HL-60 (cell line): ENCODE results near the gene SOCS7.

ENCODE experiments used
- DNase-seq, 2 experiments: peaks; one replicate each; pipeline ENCODE4 v3.0.0-alpha.2; 2010 to 2020; ENCODE audit warnings: low read depth in 1 of 2, low spot score in 1 of 2
- H3K27ac ChIP-seq: fragments of 250-450 bp; sonication (Bioruptor Pico); replicated peaks from 2 replicates; pipeline ENCODE4 v1.5.1; 2020; ENCODE audit warnings: mild to moderate bottlenecking, moderate library complexity
- H3K27me3 ChIP-seq: fragments of 250-450 bp; sonication (Bioruptor Pico); 2 replicates; pipeline ENCODE4 v1.5.1; 2021; ENCODE audit warnings: mild to moderate bottlenecking, moderate library complexity; ENCODE audit not compliant: insufficient read depth, poor library complexity, severe bottlenecking
- H3K4me3 ChIP-seq: replicated peaks from 2 replicates; pipeline ENCODE4 v1.5.1; 2011; ENCODE audit warnings: mild to moderate bottlenecking, control low read depth, low read length; ENCODE audit not compliant: insufficient read depth
- GABPA ChIP-seq: IDR thresholded peaks from 2 replicates; pipeline ENCODE4 v1.6.1; 2012; ENCODE audit warnings: low read depth
- POLR2AphosphoS5 ChIP-seq: IDR thresholded peaks from 2 replicates; pipeline ENCODE4 v1.6.1; 2012; ENCODE audit warnings: low read depth
- SPI1 ChIP-seq: IDR thresholded peaks from 2 replicates; pipeline ENCODE4 v1.6.1; 2012; ENCODE audit warnings: low read depth, mild to moderate bottlenecking, borderline replicate concordance
- TF ChIP-seq, protein P1 (sequence below): IDR thresholded peaks from 2 replicates; pipeline ENCODE4 v1.6.1; 2012; ENCODE audit warnings: low read depth; ENCODE audit not compliant: insufficient replicate concordance
- TF ChIP-seq, protein P2 (sequence below): IDR thresholded peaks from one replicate; pipeline ENCODE4 v1.5.1; 2011; ENCODE audit warnings: low read length, control low read depth, inconsistent platforms; ENCODE audit not compliant: insufficient read depth

Gene SOCS7

GRCh38 chr17:38329808-38330730, 21.6 kb upstream of the SOCS7 start:
- no peak for DNase-seq
- no peak overlapping the region for H3K4me3 ChIP-seq
- H3K27me3 ChIP-seq, result no peaks in the 10 kb centered on the region
- TF ChIP-seq, protein P1, sequence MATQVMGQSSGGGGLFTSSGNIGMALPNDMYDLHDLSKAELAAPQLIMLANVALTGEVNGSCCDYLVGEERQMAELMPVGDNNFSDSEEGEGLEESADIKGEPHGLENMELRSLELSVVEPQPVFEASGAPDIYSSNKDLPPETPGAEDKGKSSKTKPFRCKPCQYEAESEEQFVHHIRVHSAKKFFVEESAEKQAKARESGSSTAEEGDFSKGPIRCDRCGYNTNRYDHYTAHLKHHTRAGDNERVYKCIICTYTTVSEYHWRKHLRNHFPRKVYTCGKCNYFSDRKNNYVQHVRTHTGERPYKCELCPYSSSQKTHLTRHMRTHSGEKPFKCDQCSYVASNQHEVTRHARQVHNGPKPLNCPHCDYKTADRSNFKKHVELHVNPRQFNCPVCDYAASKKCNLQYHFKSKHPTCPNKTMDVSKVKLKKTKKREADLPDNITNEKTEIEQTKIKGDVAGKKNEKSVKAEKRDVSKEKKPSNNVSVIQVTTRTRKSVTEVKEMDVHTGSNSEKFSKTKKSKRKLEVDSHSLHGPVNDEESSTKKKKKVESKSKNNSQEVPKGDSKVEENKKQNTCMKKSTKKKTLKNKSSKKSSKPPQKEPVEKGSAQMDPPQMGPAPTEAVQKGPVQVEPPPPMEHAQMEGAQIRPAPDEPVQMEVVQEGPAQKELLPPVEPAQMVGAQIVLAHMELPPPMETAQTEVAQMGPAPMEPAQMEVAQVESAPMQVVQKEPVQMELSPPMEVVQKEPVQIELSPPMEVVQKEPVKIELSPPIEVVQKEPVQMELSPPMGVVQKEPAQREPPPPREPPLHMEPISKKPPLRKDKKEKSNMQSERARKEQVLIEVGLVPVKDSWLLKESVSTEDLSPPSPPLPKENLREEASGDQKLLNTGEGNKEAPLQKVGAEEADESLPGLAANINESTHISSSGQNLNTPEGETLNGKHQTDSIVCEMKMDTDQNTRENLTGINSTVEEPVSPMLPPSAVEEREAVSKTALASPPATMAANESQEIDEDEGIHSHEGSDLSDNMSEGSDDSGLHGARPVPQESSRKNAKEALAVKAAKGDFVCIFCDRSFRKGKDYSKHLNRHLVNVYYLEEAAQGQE, result no peak
- TF ChIP-seq SPI1, result no peak
- no peak for TF ChIP-seq GABPA
- TF ChIP-seq, protein P2, sequence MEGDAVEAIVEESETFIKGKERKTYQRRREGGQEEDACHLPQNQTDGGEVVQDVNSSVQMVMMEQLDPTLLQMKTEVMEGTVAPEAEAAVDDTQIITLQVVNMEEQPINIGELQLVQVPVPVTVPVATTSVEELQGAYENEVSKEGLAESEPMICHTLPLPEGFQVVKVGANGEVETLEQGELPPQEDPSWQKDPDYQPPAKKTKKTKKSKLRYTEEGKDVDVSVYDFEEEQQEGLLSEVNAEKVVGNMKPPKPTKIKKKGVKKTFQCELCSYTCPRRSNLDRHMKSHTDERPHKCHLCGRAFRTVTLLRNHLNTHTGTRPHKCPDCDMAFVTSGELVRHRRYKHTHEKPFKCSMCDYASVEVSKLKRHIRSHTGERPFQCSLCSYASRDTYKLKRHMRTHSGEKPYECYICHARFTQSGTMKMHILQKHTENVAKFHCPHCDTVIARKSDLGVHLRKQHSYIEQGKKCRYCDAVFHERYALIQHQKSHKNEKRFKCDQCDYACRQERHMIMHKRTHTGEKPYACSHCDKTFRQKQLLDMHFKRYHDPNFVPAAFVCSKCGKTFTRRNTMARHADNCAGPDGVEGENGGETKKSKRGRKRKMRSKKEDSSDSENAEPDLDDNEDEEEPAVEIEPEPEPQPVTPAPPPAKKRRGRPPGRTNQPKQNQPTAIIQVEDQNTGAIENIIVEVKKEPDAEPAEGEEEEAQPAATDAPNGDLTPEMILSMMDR, result no peak
- no peak for TF ChIP-seq POLR2AphosphoS5
- no peak overlapping the region for H3K27ac ChIP-seq

- Histone ChIP-seq H3K27ac (no peak overlapping the region), H3K4me3 (no peak overlapping the region), H3K27me3 (no peaks in the 10 kb centered on the region)
- TF ChIP-seq GABPA (no peak), SPI1 (no peak), POLR2AphosphoS5 (no peak)
- DNase-seq, result no peak
Measured at GRCh38 chr17:38330941-38331411, 20.7 kb upstream of the SOCS7 start.

DNA sequence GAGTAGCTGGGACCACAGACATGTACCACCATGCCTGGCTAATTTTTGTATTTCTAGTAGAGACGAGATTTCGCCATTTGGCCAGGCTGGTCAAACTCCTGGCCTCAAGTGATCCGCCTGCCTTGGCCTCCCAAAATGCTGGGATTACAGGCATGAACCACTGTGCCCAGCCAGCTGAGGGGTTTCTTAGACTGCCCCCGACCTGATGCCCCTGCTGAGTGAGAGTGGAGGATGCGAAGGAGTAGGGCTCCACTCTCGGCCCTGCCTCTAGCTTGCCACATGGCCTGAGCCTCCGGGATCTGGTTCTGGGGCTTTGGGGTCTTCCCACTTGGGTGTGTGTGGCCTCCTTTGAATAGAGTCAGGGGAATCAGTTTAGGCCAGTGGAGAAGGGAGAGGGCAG, 18.9 kb upstream of the SOCS7 start:
- H3K27ac ChIP-seq, result no peak overlapping the region
- no peaks in the 10 kb centered on the region for H3K27me3 ChIP-seq
- TF ChIP-seq, protein P1, result no peak
- no peak for TF ChIP-seq GABPA
- TF ChIP-seq, protein P2, result no peak
- TF ChIP-seq POLR2AphosphoS5, result no peak
- no peak for TF ChIP-seq SPI1
- no peak for DNase-seq
- H3K4me3 ChIP-seq, result no peak overlapping the region

- Histone ChIP-seq H3K27ac (no peak overlapping the region), H3K27me3 (no peaks in the 10 kb centered on the region), H3K4me3 (no peak overlapping the region)
- peak in 1 of 2 experiments; percentile 58 for DNase-seq
- TF ChIP-seq POLR2AphosphoS5, result no peak
- no peak for TF ChIP-seq GABPA
- TF ChIP-seq, protein P1, result no peak
- TF ChIP-seq, protein P2, result peak; percentile 43
Measured at GRCh38 chr17:38333635-38334295, 17.9 kb upstream of the SOCS7 start.
